ENCODE results near the gene BSPRY. TPM values are rescaled to one million over a fixed set of nuclear protein-coding genes. Genes with fewer than 3 reads are reported as not detected.
A peak's percentile ranks its signal among the peaks of the same experiment; 100 is the strongest.
"Not testable (repeated sequence)": the region's sequence is repeated elsewhere in the genome, so short reads cannot be mapped to it uniquely, and the experiment has no call there.

BSPRY gene
- total RNA-seq, 1 donor from 2014 or later: 8.4 TPM

- H3K4me1 ChIP-seq: no peaks in the 10 kb centered on the region
- peaks cover 9% of the 10 kb centered on the region for H3K36me3 ChIP-seq
- ATAC-seq (peak; percentile 90 to 97), DNase-seq (peak; percentile 81)
- H3K27me3 ChIP-seq (ENCODE audit: low read depth): no peaks in the 10 kb centered on the region
- H3K27ac ChIP-seq: peak within 1 kb of the TSS; percentile 79
- no peak for TF ChIP-seq CTCF (IDR thresholded peaks at IDR 0.05)
- peak within 1 kb of the TSS; percentile 74 for H3K4me3 ChIP-seq
- intact Hi-C loops (cut with DNase I): no loop called here
- no peaks in the 10 kb centered on the region for H3K9me3 ChIP-seq
Measured at GRCh38 chr9:113376634-113377567, 27.6 kb downstream of the BSPRY start, which contains the start of gene HDHD3. Gene HDHD3, minus strand, starts transcription at chr9:113376986. Its CDS starts 2,632 bp downstream, at chr9:113374354.

- H3K27me3 ChIP-seq (ENCODE audit: low read depth); H3K36me3 ChIP-seq; H3K4me1 ChIP-seq; DNase-seq; H3K9me3 ChIP-seq; H3K4me3 ChIP-seq; ATAC-seq; H3K27ac ChIP-seq; intact Hi-C loops (cut with DNase I): not testable (repeated sequence)
Measured at GRCh38 chr9:113379094-113379828, 29.9 kb downstream of the BSPRY start.

GRCh38 chr9:113379829-113380210 is 30.5 kb downstream of the BSPRY start:
- H3K4me3 ChIP-seq; H3K4me1 ChIP-seq; H3K27me3 ChIP-seq (ENCODE audit: low read depth); H3K27ac ChIP-seq; H3K36me3 ChIP-seq; DNase-seq; intact Hi-C loops (cut with DNase I); ATAC-seq; H3K9me3 ChIP-seq: not testable (repeated sequence)

DNA sequence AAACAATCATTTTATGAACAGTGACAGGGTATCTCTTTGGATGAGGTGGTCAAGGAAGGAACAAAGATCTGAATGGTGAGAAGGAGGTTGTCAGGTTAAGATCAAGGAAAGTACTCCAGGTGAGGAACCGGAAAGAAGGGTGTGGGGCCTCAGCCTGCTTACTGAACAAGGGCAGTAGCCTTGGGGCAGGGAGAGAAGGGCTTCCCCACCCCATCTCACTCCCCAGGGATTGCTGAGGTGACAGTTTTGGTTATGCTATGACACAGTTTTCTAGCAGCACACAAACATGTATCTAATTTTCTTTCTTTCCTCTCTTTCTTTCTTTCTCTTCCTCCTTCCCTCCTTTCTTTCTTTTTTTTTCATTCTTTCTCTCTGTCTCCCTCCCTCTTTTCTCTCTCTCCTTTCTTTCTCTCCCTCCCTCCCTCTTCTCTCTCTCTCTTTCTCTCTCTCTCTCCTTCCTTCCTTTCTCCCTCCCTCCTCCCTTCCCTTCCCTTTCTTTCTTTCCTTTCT is 31.6 kb downstream of the BSPRY start:
- TF ChIP-seq CTCF (IDR thresholded peaks at IDR 0.05): no peak
- Histone ChIP-seq H3K27ac (no peak overlapping the region), H3K27me3 (ENCODE audit: low read depth) (no peaks in the 10 kb centered on the region), H3K36me3 (no peaks in the 10 kb centered on the region), H3K4me3 (no peak overlapping the region), H3K9me3 (no peaks in the 10 kb centered on the region), H3K4me1 (no peaks in the 10 kb centered on the region)
- ATAC-seq: no peak
- intact Hi-C loops (cut with DNase I): no loop called here
- DNase-seq: no peak

- H3K27me3 ChIP-seq (ENCODE audit: low read depth); H3K4me1 ChIP-seq; H3K36me3 ChIP-seq; H3K9me3 ChIP-seq; H3K4me3 ChIP-seq; DNase-seq; intact Hi-C loops (cut with DNase I); ATAC-seq: not testable (repeated sequence)
- H3K27ac ChIP-seq: peak overlapping the region; percentile 1
Measured at GRCh38 chr9:113381441-113381840, 32.1 kb downstream of the BSPRY start.

- peaks cover under 1% of the 10 kb centered on the region for H3K36me3 ChIP-seq
- H3K27ac ChIP-seq: peak overlapping the region; percentile 1
- peak; percentile 69 to 82 for ATAC-seq
- DNase-seq: no peak
- H3K4me3 ChIP-seq: no peak overlapping the region
- no peaks in the 10 kb centered on the region for H3K27me3 ChIP-seq (ENCODE audit: low read depth)
- no peak for TF ChIP-seq CTCF (IDR thresholded peaks at IDR 0.05)
- no peaks in the 10 kb centered on the region for H3K9me3 ChIP-seq
- no peaks in the 10 kb centered on the region for H3K4me1 ChIP-seq
- intact Hi-C loops (cut with DNase I): no loop called here
Measured at GRCh38 chr9:113381909-113382411, 32.6 kb downstream of the BSPRY start.

Measured in lower lobe of right lung (tissue), 2 donors.